ENCODE data around the gene NRTN. TPM values are rescaled to one million over a fixed set of nuclear protein-coding genes. Genes with fewer than 3 reads are reported as not detected.

The NRTN gene
- total RNA-seq, 2 donors from 2014 or later = 0.35 to 0.39 TPM

DNA sequence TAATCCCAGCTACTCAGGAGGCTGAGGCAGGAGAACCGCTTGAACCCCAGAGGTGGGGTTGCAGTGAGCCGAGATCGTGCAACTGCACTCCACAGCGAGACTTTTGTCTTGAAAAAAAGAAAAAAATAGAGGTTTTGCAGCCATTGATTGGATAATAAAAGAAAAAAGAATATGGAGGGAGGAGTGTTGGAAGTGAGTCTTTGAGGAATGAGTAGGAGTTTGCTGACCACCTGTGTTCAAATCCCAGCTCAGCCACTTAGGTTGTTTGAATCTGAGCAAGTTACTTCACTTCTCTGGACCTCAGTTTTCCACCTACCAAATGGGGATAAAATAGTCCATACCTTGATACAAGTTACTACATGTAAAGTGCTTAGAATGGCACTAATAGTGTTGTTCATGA lies 6.2 kb downstream of the NRTN start:
- no peak overlapping the region for H3K4me3 Mint-ChIP-seq
- ATAC-seq (no peak), DNase-seq (no peak)
- no peaks in the 10 kb centered on the region for H3K4me1 Mint-ChIP-seq
- H3K27ac Mint-ChIP-seq = no peak overlapping the region
- H3K27me3 Mint-ChIP-seq = no peaks in the 10 kb centered on the region
- H3K9me3 ChIP-seq (ENCODE audit: control insufficient read depth, low read length, poor library complexity, severe bottlenecking) = no peaks in the 10 kb centered on the region
- no peaks in the 10 kb centered on the region for H3K36me3 Mint-ChIP-seq (ENCODE audit: low read depth)

DNA sequence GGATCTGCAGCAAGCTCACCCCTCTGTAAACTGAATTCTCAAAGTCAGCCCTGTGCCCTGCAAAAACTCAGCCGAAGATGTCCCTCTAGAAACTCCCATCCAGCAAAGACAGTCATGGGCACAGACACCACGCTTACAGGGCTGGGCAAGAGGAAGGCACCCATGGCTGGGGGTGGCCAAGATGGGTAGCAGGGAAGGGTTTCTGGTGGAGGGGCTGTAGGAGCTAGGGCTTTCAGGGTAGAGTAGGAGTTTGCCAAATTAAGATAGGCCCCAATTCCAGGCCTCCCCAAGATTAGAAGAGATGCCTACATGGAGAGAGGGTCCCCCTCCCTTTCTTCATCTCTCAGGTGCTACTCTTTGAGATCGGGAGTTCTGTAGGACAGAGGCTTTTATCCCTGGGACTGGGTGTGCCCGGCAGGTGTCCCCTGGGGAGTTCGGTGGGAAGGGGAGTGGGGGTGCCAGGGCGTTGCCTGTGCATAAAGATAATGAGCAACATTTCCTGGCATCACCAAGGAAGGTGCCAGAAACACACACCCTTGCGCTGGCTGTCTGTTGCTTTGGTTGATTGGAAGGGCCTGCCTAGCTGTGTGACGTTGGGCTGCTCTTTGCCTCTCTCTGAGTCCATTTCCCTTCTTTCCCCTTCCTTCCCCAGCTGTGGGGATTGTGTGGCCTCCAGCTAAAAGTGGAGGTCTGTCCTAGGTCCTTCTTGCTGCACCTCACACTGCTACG lies 9.4 kb downstream of the NRTN start:
- Mint-ChIP-seq H3K27ac (no peak overlapping the region), H3K4me3 (no peak overlapping the region), H3K36me3 (ENCODE audit: low read depth) (no peaks in the 10 kb centered on the region), H3K27me3 (no peaks in the 10 kb centered on the region), H3K4me1 (peaks cover 8% of the 10 kb centered on the region)
- ATAC-seq (no peak), DNase-seq (no peak)
- no peaks in the 10 kb centered on the region for H3K9me3 ChIP-seq (ENCODE audit: control insufficient read depth, low read length, poor library complexity, severe bottlenecking)

DNA sequence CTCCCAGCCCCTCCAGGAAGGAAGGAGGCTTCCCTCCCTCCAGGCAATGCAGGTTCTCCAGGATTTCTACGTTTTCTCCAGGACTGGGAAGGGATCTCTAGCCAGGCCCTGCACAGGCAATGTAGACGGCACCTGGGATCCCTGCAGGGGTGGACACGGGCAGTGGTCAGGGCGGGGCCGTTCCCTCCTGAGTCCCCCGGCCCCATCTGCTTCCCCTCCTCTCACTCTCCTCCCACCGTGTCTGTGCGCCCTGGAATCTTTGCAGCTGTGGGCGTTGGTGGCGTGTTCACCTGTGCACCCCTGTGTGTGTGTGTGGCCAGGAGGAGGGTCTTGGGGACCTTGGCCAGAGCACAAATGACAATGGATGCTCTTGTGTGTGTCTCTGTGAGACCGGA lies 10.0 kb downstream of the NRTN start:
- Mint-ChIP-seq H3K4me3 (no peak overlapping the region), H3K27ac (no peak overlapping the region), H3K27me3 (no peaks in the 10 kb centered on the region), H3K4me1 (peaks cover 10% of the 10 kb centered on the region), H3K36me3 (ENCODE audit: low read depth) (no peaks in the 10 kb centered on the region)
- ATAC-seq (no peak), DNase-seq (no peak)
- H3K9me3 ChIP-seq (ENCODE audit: control insufficient read depth, low read length, poor library complexity, severe bottlenecking) = no peaks in the 10 kb centered on the region

DNA sequence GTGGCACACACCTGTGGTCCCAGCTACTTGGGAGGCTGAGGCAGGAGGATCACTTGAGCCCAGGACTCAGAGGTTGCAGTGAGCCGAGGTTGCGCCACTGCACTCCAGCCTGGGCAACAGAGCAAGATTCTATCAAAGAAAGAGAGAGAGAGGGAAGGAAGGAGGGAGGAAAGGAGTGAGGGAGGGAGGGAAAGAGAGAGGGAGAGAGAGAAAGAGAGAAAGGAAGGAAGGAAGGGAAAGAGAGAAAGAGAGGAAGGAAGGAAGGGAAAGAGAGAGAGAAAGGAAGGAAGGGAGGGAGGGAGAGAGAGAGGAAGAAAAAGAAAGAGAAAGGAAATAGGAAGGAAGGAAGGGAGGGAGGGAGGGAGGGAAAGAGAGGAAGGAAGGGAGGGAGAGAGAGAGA lies 12.4 kb downstream of the NRTN start:
- H3K27me3 Mint-ChIP-seq = no peaks in the 10 kb centered on the region
- H3K4me3 Mint-ChIP-seq = no peak overlapping the region

DNA sequence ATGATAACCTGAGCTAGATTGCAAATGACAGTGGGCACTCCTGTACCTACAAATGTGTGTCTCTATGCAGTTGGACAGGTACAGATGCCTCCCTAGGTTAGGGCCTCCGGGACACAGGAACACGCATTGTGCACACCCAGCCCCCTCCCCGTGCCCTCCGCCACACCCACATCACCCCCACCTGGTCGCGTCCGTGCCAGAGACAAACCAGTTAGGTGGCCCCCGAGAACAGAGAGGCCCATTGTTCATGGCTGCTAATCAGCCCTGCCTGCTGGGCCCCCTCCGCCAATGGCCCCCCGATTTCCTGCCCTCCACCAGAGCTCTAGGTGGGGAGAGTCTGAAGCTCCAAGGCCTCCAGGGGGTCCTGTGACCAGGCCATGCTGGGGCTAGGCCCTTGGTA lies 13.7 kb downstream of the NRTN start:
- no peaks in the 10 kb centered on the region for H3K27me3 Mint-ChIP-seq
- DNase-seq (no peak), ATAC-seq (no peak)
- no peaks in the 10 kb centered on the region for H3K9me3 ChIP-seq (ENCODE audit: control insufficient read depth, low read length, poor library complexity, severe bottlenecking)
- H3K4me3 Mint-ChIP-seq = no peak overlapping the region
- H3K36me3 Mint-ChIP-seq (ENCODE audit: low read depth) = no peaks in the 10 kb centered on the region
- peaks cover 10% of the 10 kb centered on the region for H3K4me1 Mint-ChIP-seq
- H3K27ac Mint-ChIP-seq = no peak overlapping the region

More for the DNA sequence above, 12.4 kb downstream of the NRTN start:
- Mint-ChIP-seq H3K27ac (no peak overlapping the region), H3K4me1 (peaks cover 10% of the 10 kb centered on the region), H3K36me3 (ENCODE audit: low read depth) (no peaks in the 10 kb centered on the region)
- DNase-seq = no peak
- H3K9me3 ChIP-seq (ENCODE audit: control insufficient read depth, low read length, poor library complexity, severe bottlenecking) = no peaks in the 10 kb centered on the region
- ATAC-seq = no peak

DNA sequence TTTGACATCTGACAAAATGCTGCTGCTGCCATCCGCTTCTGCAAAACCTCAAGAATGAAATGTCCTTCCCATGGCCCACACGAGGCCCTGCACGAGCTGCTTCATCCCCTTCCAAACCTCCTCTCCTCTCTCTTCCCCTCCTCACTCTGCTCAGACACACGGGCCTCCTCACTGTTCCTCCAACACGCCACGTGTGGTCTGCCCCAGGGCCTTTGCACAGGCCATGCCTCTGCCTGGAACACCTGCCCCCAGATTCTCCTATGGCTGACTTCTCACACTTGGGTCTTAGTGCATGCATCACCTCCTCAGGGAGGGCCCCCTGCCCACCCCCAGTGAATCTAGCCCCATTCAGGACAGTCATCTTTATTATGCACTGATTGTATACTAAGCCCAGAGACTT lies 15.9 kb downstream of the NRTN start:
- Mint-ChIP-seq H3K27ac (no peak overlapping the region), H3K36me3 (ENCODE audit: low read depth) (no peaks in the 10 kb centered on the region), H3K27me3 (no peaks in the 10 kb centered on the region), H3K4me1 (peaks cover 10% of the 10 kb centered on the region), H3K4me3 (no peak overlapping the region)
- DNase-seq = no peak
- no peak for ATAC-seq
- H3K9me3 ChIP-seq (ENCODE audit: control insufficient read depth, low read length, poor library complexity, severe bottlenecking) = no peaks in the 10 kb centered on the region

DNA sequence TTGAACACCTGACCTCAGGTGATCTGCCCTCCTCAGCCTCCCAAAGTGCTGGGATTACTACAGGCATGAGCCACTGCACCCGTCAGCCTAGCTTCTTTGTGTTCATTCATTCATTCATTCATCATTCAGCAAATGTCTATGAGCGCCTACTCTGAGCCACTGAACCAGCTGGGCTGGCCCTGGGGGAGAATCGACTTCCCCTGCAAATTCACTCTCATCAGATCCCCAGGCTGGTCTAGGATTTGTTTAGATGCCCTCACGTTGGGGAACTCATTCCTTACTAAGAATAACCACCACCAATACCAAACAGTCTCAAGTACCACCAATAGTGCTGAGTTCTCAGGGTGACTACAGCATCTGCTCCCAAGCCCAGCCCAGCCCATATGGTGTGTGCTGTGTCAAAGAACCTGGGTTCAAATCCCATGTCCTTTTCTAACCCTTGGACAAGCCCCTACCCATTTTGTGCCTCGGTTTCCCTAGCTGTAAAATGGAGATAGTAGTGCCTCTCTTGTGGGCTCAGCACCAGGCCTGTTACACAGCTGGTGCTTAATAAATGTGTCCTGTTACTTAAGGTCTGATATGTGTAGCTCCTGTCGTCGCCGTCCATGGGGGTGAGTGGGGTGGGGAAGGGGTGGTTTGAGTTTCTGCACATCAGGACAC lies 16.8 kb downstream of the NRTN start:
- Mint-ChIP-seq H3K27ac (peak overlapping the region; percentile 41), H3K36me3 (ENCODE audit: low read depth) (no peaks in the 10 kb centered on the region), H3K27me3 (no peaks in the 10 kb centered on the region), H3K4me1 (peaks cover 10% of the 10 kb centered on the region), H3K4me3 (no peak overlapping the region)
- H3K9me3 ChIP-seq (ENCODE audit: control insufficient read depth, low read length, poor library complexity, severe bottlenecking) = no peaks in the 10 kb centered on the region
- no peak for ATAC-seq
- DNase-seq = no peak

DNA sequence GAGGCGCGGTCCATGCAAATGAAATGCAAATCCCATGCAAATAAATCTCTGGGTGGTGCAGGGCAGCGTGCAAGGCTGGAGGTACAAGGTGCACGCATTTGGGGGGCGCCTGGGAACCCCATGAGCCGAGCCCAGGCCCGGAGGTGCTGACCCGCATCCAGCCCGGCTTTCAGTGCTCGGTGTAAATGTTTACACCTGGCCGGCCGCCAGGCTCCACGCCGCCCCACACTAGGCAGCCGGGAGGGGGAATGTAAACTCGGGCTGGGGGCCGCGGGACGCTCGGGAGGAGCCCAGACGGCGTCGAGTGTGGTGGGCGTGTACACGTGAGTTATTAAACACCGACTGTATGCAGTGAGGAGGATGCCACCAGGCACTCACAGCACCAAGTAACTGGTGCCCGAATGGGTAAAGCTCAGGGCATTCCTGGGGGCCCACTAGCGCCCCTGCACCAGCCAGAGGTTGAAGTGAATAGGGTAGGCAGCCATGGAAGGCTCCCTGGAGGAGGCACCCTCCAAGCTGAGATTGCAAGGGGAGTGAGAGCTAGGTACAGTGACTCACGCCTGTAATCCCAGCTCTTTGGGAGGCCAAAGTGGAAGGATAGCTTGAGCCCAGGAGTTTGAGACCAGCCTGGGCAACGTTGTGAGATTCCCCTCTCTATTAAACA lies 17.4 kb downstream of the NRTN start:
- no peak for ATAC-seq

DNA sequence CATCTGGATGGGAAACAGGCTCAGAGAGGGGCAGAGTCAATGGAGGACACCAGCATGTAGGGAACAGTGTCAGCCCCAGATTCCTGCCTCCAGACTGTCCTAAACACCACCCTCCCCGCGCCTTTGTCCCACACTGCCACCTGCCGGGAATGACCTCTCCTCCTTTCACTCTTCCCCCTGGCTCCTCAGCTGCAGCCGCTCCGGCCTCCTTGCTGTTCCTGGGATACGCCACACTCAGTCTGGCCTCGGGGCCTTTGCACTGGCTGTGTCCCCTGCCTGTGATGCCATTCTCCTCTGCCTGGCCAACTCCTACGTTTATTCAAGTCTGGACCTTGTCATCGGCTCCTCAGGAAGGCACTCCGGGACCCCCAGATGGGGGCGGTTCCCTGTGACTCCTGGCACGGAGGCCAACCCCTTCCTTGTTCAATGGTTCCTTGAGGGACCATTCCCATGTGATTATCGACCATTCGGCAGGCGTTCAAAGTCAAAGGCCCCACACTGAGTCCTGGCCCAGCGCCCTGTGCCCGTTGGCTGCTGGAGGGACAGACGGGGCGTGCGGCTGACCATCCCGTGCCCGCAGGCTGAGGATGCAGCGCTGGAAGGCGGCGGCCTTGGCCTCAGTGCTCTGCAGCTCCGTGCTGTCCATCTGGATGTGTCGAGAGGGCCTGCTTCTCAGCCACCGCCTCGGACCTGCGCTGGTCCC lies 18.9 kb downstream of the NRTN start:
- no peaks in the 10 kb centered on the region for H3K9me3 ChIP-seq (ENCODE audit: control insufficient read depth, low read length, poor library complexity, severe bottlenecking)
- peaks cover 2% of the 10 kb centered on the region for H3K36me3 Mint-ChIP-seq (ENCODE audit: low read depth)
- no peak overlapping the region for H3K4me3 Mint-ChIP-seq
- H3K27me3 Mint-ChIP-seq = no peaks in the 10 kb centered on the region
- DNase-seq = no peak
- H3K27ac Mint-ChIP-seq = no peak overlapping the region
- no peak for ATAC-seq
- H3K4me1 Mint-ChIP-seq = peaks cover 9% of the 10 kb centered on the region

More for the DNA sequence above, 17.4 kb downstream of the NRTN start:
- Mint-ChIP-seq H3K36me3 (ENCODE audit: low read depth) (peaks cover 2% of the 10 kb centered on the region), H3K4me1 (peaks cover 9% of the 10 kb centered on the region), H3K4me3 (no peak overlapping the region), H3K27ac (no peak overlapping the region), H3K27me3 (no peaks in the 10 kb centered on the region)
- no peak for DNase-seq
- no peaks in the 10 kb centered on the region for H3K9me3 ChIP-seq (ENCODE audit: control insufficient read depth, low read length, poor library complexity, severe bottlenecking)

DNA sequence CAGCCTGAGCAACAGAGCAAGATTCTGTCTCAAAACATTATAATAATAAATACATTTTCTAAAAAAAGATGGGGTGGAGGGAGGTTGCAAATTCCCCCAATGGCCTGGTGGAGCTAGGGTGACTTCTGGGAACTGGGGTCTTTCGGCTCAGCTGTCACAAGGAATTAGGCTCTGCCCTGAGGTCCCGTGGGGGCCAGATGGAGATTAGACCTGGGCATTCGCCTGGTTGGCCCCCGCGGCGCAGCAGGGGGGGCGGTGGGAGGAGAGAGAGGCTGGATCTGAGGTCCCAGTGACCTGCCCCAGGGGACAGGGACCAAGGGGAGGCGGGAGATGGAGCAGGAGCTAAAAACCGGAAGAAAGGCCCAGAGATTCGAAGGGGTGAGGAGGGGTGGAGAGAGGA lies 19.9 kb downstream of the NRTN start:
- no peaks in the 10 kb centered on the region for H3K9me3 ChIP-seq (ENCODE audit: control insufficient read depth, low read length, poor library complexity, severe bottlenecking)
- no peaks in the 10 kb centered on the region for H3K27me3 Mint-ChIP-seq
- no peak overlapping the region for H3K4me3 Mint-ChIP-seq
- no peak for DNase-seq
- peaks cover 7% of the 10 kb centered on the region for H3K4me1 Mint-ChIP-seq
- H3K27ac Mint-ChIP-seq = no peak overlapping the region
- peaks cover 2% of the 10 kb centered on the region for H3K36me3 Mint-ChIP-seq (ENCODE audit: low read depth)
- ATAC-seq = no peak

DNA sequence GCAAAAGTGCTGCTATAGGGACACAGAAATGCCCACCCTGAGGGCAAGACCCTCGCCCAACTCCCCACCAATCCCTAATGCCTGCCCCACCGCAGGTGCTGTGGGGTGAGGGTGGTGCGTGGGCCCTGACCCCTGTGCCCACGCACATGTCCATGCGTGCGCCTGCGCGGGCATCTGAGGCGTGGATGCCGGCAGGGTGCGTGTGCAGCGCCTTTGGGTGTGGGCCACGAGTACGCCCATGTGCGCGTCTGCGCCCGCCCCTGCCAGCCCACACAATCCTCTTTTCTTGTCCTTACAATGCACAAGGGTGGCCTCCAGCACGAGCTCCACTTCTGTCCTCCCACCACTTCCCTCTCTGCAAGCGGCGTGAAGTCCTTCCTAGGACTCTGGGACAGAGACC lies 20.3 kb downstream of the NRTN start:
- DNase-seq (no peak), ATAC-seq (no peak)
- Mint-ChIP-seq H3K36me3 (ENCODE audit: low read depth) (peaks cover 3% of the 10 kb centered on the region), H3K4me1 (peaks cover 6% of the 10 kb centered on the region), H3K27me3 (no peaks in the 10 kb centered on the region), H3K27ac (no peak overlapping the region), H3K4me3 (no peak overlapping the region)
- no peaks in the 10 kb centered on the region for H3K9me3 ChIP-seq (ENCODE audit: control insufficient read depth, low read length, poor library complexity, severe bottlenecking)

DNA sequence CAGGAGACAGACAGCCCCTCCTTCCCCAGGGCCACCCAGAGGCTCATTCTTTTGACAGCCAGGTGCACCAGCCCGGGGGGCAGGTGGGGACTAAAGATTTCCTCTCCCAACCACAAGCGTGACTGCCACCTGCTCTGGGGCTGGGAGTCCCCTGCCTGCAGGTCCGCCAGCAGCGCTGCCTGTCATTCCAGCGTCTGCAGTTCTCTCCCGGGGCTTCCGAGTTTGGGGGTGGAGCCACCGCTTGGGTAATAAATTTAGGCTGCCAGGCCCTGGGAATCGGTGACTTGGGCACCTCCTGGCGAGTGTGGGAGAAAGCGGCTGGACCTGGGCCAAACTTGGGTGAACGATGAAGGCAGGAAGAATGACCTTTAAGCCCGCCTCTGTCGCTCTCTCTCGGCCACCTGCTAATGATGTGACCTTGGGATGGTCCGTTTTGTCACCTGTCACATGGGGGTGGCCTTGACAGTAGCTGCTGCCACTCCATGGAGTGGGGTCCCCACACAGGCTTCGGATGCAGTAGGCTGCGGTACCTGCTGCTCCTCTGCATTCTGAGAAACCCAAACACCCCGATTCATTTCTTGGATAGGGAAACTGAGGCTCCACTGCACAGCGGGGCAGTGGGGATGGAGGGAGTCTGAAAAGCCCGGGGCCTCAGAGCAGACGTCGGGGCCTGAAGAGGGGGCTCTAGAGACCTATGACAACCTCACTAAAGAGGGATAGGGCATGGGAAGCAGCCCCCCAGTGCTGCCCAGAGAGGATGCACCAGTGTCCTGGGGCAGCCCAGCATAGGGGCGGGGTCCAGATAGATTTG lies 21.9 kb downstream of the NRTN start:
- Mint-ChIP-seq H3K4me3 (peak overlapping the region; percentile 88), H3K4me1 (peaks cover 6% of the 10 kb centered on the region), H3K36me3 (ENCODE audit: low read depth) (peaks cover 4% of the 10 kb centered on the region), H3K27me3 (no peaks in the 10 kb centered on the region), H3K27ac (peak overlapping the region; percentile 88)
- ATAC-seq = no peak
- DNase-seq = no peak
- no peaks in the 10 kb centered on the region for H3K9me3 ChIP-seq (ENCODE audit: control insufficient read depth, low read length, poor library complexity, severe bottlenecking)
